ENCODE measurements around the gene USP11.
"Not testable (repeated sequence)": the region's sequence is repeated elsewhere in the genome, so short reads cannot be mapped to it uniquely, and the experiment has no call there.

Gene USP11

GRCh38 chrX:47245156-47245555, 12.3 kb downstream of the USP11 start:
- DNase-seq (ENCODE audit: low spot score) (no peak), FAIRE-seq (no peak)

GRCh38 chrX:47247206-47247998, 14.6 kb downstream of the USP11 start:
- peak; percentile 82 for FAIRE-seq
- DNase-seq (ENCODE audit: low spot score): peak; percentile 70

- DNase-seq (ENCODE audit: low spot score) (no peak), FAIRE-seq (no peak)
Observed at GRCh38 chrX:47247999-47248320, 15.2 kb downstream of the USP11 start.

- DNase-seq (ENCODE audit: low spot score) (no peak), FAIRE-seq (no peak)
Observed at GRCh38 chrX:47248576-47248975, 15.8 kb downstream of the USP11 start.

GRCh38 chrX:47250017-47250347, 17.2 kb downstream of the USP11 start:
- DNase-seq (ENCODE audit: low spot score) (no peak), FAIRE-seq (no peak)

GRCh38 chrX:47257620-47258019, 24.8 kb downstream of the USP11 start:
- not testable (repeated sequence) for DNase-seq (ENCODE audit: low spot score); FAIRE-seq

- FAIRE-seq: no peak
- DNase-seq (ENCODE audit: low spot score): peak; percentile 30
Observed at GRCh38 chrX:47264483-47265173, 31.8 kb downstream of the USP11 start.

GRCh38 chrX:47266643-47267042, 33.8 kb downstream of the USP11 start:
- no peak for FAIRE-seq
- no peak for DNase-seq (ENCODE audit: low spot score)

- no peak for DNase-seq (ENCODE audit: low spot score)
- no peak for FAIRE-seq
Observed at GRCh38 chrX:47272013-47272408, 39.2 kb downstream of the USP11 start.

- DNase-seq (ENCODE audit: low spot score) (no peak), FAIRE-seq (no peak)
Observed at GRCh38 chrX:47273011-47273730, 40.4 kb downstream of the USP11 start.

- FAIRE-seq (no peak), DNase-seq (ENCODE audit: low spot score) (peak; percentile 37)
Observed at GRCh38 chrX:47278691-47279090, 45.9 kb downstream of the USP11 start.

GRCh38 chrX:47283015-47283771, 50.4 kb downstream of the USP11 start:
- FAIRE-seq (no peak), DNase-seq (ENCODE audit: low spot score) (peak; percentile 26)

- not testable (repeated sequence) for DNase-seq (ENCODE audit: low spot score); FAIRE-seq
Observed at GRCh38 chrX:47284616-47285015, 51.8 kb downstream of the USP11 start.

GRCh38 chrX:47285836-47286320, 53.1 kb downstream of the USP11 start:
- no peak for DNase-seq (ENCODE audit: low spot score)
- no peak for FAIRE-seq

GRCh38 chrX:47293106-47293505, 60.3 kb downstream of the USP11 start:
- DNase-seq (ENCODE audit: low spot score): no peak
- FAIRE-seq: no peak

- FAIRE-seq (no peak), DNase-seq (ENCODE audit: low spot score) (no peak)
Observed at GRCh38 chrX:47296766-47297365, 64.1 kb downstream of the USP11 start.

- FAIRE-seq (no peak), DNase-seq (ENCODE audit: low spot score) (no peak)
Observed at GRCh38 chrX:47297874-47298273, 65.1 kb downstream of the USP11 start.
